ENCODE measurements around the gene CARD19. TPM values are rescaled to one million over a fixed set of nuclear protein-coding genes. Genes with fewer than 3 reads are reported as not detected.

Gene CARD19
- total RNA-seq, 1 experiment from 2014 or later = 11.4 TPM

- H3K4me1 ChIP-seq = no peaks in the 10 kb centered on the region
- H3K4me3 ChIP-seq (ENCODE audit: low read depth, low read length) = no peak overlapping the region
- H3K27me3 ChIP-seq (replicated peaks; ENCODE audit: control insufficient read depth, insufficient read depth, low read length) = no peaks in the 10 kb centered on the region
- Mint-ChIP-seq H3K27me3 (ENCODE audit: insufficient read depth, unreplicated experiment) (no peaks in the 10 kb centered on the region), H3K4me1 (ENCODE audit: low read depth, unreplicated experiment) (no peaks in the 10 kb centered on the region), H3K4me3 (ENCODE audit: unreplicated experiment) (no peak overlapping the region), H3K27ac (ENCODE audit: unreplicated experiment) (no peak overlapping the region), H3K9me3 (ENCODE audit: unreplicated experiment) (no peaks in the 10 kb centered on the region), H3K36me3 (ENCODE audit: insufficient read depth, unreplicated experiment) (no peaks in the 10 kb centered on the region)
- no peak for DNase-seq
- no peaks in the 10 kb centered on the region for H3K36me3 ChIP-seq (ENCODE audit: control insufficient read depth, insufficient read depth, low read length)
- no TSS peak for BruUV-seq (replicated peaks)
- intact Hi-C loops (cut with micrococcal nuclease; ENCODE audit: unreplicated experiment) = no loop called here
- H3K9me3 ChIP-seq = no peaks in the 10 kb centered on the region
- ChIA-PET POLR2A (no interaction called here), CTCF (interaction anchor here (1.1 kb wide), 1 partner anchor 141 kb away, joined by 3 read pairs; no protein-coding TSS in a partner anchor)
- TF ChIP-seq CTCF (IDR thresholded peaks at IDR 0.05; ENCODE audit: insufficient read depth in 1 of 2, low read depth in 1 of 2, low read length in 1 of 2, severe bottlenecking in 1 of 2, unreplicated experiment in 1 of 2) = no peak
Measured at GRCh38 chr9:93161786-93162562, 66.0 kb downstream of the CARD19 start.

Other genes with a start within 250 kb of the CARD19 start
- gene ZNF484, start 218.2 kb upstream of the CARD19 start, total RNA-seq (2022) = 3.3 and 3.6 TPM in 2 replicates
- 25.7 and 26.6 TPM in 2 replicates for gene FGD3, start 148.7 kb upstream of the CARD19 start, total RNA-seq (2022)
- 2.2 and 2.9 TPM in 2 replicates for gene SUSD3, start 37.5 kb upstream of the CARD19 start, total RNA-seq (2022)
- gene NINJ1, start 38.0 kb downstream of the CARD19 start, total RNA-seq (2022) = 29.5 and 35.6 TPM in 2 replicates
- 21.7 and 23.4 TPM in 2 replicates for gene WNK2, start 87.9 kb downstream of the CARD19 start, total RNA-seq (2022)